Measurements from ENCODE around the gene PRCD. TPM values are rescaled to one million over a fixed set of nuclear protein-coding genes. Genes with fewer than 3 reads are reported as not detected.
"Not testable (repeated sequence)": the region's sequence is repeated elsewhere in the genome, so short reads cannot be mapped to it uniquely, and the experiment has no call there.

PRCD gene
- total RNA-seq, 4 donors from 2014 or later: 0.73 to 2.5 (median 1.4) TPM; not detected in 1

DNA sequence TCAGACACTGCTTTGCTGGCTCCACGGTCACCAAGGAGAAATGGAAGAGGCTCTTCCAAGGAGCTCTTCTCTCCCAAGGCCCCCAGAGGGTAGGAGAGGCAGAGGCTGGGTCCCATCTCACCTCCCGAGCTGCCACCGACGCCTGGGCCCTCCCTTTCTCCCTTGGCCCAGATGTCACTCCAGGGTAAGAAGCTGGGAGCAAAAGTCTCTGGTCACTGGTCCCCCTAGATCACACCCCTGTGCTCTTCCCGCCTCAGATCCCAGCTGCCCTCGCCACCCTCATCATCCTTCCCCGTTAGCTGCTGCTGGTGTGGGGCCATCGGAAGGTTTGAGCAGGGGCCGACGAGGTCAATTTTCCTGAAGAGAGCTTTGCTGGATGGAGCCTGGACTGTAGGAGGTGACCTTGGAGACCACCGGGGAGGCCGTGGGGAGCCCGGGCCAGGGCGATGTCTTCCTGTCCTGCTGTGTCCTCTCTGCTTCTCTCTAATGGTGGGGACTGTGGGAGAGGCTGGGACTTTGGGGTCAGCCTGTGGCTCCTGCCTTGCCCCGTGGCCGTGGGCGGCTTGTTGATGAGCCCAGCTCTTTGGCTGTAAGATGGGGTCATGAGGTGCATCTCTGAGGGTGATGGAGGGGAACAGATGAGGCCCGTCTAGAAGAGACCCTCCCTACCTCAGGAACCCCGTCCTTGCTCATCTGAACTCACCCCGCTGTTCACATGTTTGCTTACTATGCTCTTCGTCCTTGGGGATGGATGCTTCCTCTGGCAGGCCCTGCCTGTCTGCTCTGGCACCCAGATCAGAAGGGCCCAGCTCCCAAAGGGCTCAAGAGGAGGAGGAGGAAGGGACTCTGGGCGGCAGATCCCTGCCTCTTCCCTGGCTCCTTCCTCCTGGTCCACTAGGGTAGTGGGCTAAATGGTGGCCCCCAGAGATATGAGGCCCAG lies 27.2 kb upstream of the PRCD start:
- no peaks in the 10 kb centered on the region for H3K9me3 ChIP-seq
- TF ChIP-seq, protein P1, sequence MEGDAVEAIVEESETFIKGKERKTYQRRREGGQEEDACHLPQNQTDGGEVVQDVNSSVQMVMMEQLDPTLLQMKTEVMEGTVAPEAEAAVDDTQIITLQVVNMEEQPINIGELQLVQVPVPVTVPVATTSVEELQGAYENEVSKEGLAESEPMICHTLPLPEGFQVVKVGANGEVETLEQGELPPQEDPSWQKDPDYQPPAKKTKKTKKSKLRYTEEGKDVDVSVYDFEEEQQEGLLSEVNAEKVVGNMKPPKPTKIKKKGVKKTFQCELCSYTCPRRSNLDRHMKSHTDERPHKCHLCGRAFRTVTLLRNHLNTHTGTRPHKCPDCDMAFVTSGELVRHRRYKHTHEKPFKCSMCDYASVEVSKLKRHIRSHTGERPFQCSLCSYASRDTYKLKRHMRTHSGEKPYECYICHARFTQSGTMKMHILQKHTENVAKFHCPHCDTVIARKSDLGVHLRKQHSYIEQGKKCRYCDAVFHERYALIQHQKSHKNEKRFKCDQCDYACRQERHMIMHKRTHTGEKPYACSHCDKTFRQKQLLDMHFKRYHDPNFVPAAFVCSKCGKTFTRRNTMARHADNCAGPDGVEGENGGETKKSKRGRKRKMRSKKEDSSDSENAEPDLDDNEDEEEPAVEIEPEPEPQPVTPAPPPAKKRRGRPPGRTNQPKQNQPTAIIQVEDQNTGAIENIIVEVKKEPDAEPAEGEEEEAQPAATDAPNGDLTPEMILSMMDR (IDR thresholded peaks at IDR 0.05): no peak
- no peak for TF ChIP-seq POLR2A (IDR thresholded peaks at IDR 0.05)
- DNase-seq: no peak
- H3K36me3 ChIP-seq: no peaks in the 10 kb centered on the region
- no peak overlapping the region for H3K27ac ChIP-seq
- peaks cover 7 to 36% (median 13%) of the 10 kb centered on the region in 3 donors for H3K4me1 ChIP-seq
- no peak overlapping the region for H3K4me3 ChIP-seq
- peaks cover 0 to 14% (median 0%) of the 10 kb centered on the region in 4 donors for H3K27me3 ChIP-seq
- 53 to 78% methylated on average over 3 to 5 of the region's 22 CpGs for WGBS, 2 donors
- intact Hi-C loops (cut with DNase I): no loop called here

DNA sequence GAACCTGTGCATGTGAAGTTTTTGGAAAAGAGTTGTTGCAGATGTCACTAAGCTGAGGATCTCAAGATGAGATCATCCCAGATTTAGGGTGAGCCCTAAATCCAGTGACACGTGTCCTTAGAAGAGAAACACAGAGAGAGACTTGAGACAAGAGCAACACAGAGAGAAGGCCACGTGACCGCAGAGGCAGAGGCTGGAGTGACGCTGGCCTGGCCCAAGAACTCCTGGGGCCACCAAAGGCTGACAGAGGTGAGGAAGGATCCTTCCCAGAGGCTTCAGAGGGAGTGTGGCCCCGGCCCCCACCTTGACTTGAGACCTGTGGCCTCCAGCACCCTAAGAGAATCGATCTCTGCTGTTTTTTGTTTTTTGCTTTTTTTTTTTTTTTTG lies 26.5 kb upstream of the PRCD start:
- WGBS, 2 donors: 73 to 79% methylated on average over 6 of the region's 6 CpGs
- H3K9me3 ChIP-seq: no peaks in the 10 kb centered on the region
- intact Hi-C loops (cut with DNase I): no loop called here
- TF ChIP-seq, protein P1 (IDR thresholded peaks at IDR 0.05): no peak
- TF ChIP-seq POLR2A (IDR thresholded peaks at IDR 0.05): no peak
- no peak overlapping the region for H3K27ac ChIP-seq
- no peak overlapping the region for H3K4me3 ChIP-seq
- peaks cover 0 to 8% (median 0%) of the 10 kb centered on the region in 4 donors for H3K27me3 ChIP-seq
- peaks cover 7 to 40% (median 13%) of the 10 kb centered on the region in 3 donors for H3K4me1 ChIP-seq
- H3K36me3 ChIP-seq: no peaks in the 10 kb centered on the region
- no peak for DNase-seq

DNA sequence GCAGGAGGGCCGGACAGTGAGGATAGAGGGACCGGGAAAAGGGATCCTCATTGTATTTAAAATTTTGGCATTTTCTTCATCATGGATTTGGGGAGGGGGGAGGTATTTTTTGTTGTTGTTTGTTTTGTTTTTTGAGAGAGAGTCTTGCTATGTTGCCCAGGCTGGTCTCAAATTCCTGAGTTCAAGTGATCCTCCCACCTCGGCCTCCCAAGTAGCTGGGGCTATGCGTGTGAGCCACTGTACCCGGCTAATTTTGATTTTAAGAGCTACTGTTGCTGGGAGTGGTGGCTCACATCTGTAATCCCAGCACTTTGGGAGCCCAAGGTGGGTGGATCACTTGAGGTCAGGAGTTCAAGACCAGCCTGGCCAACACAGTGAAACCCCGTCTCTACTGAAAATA lies 25.5 kb upstream of the PRCD start:
- H3K27ac ChIP-seq: peak overlapping the region in 2 of 4 donors; percentile 72 to 84
- H3K9me3 ChIP-seq; intact Hi-C loops (cut with DNase I); H3K27me3 ChIP-seq; DNase-seq; H3K36me3 ChIP-seq; H3K4me3 ChIP-seq: not testable (repeated sequence)
- 95% methylated on average over 4 to 6 of the region's 6 CpGs for WGBS, 2 donors
- peaks cover 7 to 40% (median 13%) of the 10 kb centered on the region in 3 donors for H3K4me1 ChIP-seq

DNA sequence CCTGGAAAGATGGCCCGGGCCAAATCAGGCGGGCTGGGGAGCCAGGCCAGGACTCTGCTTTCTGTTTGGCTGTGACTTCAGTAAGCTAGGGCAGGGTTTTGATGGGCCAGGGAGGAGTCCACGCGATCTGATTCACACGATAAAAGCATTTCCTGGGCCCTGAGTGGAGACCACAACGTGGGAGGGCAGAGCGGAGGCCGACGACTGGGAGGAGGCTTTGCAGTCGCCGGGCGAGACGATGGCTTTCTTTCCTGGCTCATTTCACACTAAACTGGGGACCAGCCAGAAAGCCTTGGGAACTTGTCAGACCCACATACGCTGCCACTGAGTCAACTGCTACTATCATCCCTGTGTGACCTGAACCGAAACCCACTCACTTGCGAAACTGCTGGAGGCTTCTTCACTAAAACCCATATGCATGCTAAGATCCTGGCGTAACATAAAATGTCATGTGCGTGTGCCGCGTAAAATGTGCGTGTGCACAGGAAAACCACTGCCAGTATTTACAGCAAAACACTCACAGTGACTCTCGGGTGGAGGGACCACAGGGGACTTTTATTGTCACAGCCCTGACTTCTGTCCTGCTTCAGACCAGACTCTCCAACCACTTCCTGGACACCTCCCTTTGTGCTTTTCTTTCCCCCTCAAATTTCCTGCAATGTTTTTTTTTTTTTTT lies 24.4 kb upstream of the PRCD start:
- intact Hi-C loops (cut with DNase I): no loop called here
- no peaks in the 10 kb centered on the region for H3K27me3 ChIP-seq
- no peaks in the 10 kb centered on the region for H3K9me3 ChIP-seq
- TF ChIP-seq, protein P1 (IDR thresholded peaks at IDR 0.05): no peak
- TF ChIP-seq POLR2A (IDR thresholded peaks at IDR 0.05): peak in 2 of 4 donors; percentile 34 to 62
- peak overlapping the region; percentile 60 to 84 (median 76) for H3K27ac ChIP-seq
- H3K36me3 ChIP-seq: no peaks in the 10 kb centered on the region
- peak overlapping the region in 3 of 4 donors; percentile 22 to 50 (median 25) for H3K4me3 ChIP-seq
- WGBS, 2 donors: 17 to 29% methylated on average over 10 to 11 of the region's 22 CpGs
- no peak for DNase-seq
- peaks cover 7 to 40% (median 13%) of the 10 kb centered on the region in 3 donors for H3K4me1 ChIP-seq

DNA sequence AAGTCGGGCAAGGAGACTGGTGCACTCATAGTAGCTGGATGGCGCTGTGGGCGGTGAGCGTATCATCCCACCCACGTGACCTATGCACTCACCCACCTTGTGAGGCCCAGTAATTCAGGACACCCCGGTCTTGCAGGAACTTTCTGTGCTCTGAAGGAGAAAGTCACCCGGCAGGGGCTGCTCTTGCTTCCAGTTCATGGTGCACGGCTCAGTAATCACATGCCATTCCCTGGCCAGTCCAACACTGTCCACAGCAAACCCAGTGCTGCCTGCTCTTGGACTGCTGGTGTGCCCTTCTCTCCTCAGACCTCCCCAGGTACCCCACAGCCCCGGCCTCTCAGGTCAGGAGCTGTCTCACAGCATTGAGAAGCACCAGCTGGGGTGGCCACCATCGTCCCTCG lies 22.2 kb upstream of the PRCD start:
- 100% methylated on average over 3 to 4 of the region's 11 CpGs for WGBS, 2 donors
- Histone ChIP-seq H3K4me1 (peaks cover 7 to 23% (median 7%) of the 10 kb centered on the region in 3 donors), H3K27ac (no peak overlapping the region), H3K36me3 (no peaks in the 10 kb centered on the region), H3K27me3 (peaks cover 0 to 13% (median 0%) of the 10 kb centered on the region in 4 donors), H3K9me3 (no peaks in the 10 kb centered on the region), H3K4me3 (no peak overlapping the region)
- intact Hi-C loops (cut with DNase I): no loop called here
- TF ChIP-seq, protein P1 (IDR thresholded peaks at IDR 0.05): no peak
- TF ChIP-seq POLR2A (IDR thresholded peaks at IDR 0.05): no peak
- no peak for DNase-seq

All from esophagus squamous epithelium (tissue), 5 donors.